ENCODE measurements around the gene PSMB5.

The PSMB5 gene

DNA sequence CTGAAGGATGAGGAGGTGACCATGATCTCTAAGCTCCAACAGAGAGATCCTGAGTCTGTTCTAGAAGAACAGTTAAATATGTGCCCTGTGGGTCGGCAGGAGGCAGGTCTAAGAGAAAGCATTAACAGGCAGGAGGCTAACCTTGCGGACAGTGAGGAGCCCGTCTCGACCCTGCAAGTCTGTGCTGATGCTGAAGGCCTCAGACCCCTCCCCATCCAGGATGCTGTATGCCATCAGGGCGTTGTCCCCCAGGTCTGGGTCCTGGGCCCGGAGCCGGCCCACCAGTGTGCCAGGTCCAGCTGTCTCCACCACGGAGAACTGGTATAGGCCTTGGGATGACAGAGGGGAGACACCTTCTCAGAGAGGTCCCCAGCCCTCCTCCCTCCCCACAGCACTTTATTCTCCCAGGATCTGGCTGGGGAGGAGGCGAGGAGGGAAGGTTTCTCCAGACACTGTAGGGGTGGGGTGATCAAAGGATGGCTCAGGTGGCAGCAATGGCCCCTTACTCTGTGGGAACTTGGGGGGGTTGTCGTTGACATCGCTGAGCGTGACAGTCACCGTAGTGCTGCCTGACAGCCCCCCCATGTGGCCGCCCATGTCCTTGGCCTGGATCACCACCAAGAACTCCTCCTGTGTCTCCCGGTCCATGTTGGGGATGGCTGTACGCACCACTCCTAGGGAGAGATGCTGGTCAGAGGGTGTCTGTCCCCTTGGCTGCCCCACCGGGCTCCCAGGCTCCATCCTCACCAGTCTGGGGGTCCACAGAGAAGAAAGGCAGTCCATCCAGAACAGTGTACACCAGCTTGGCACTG is 19.5 kb upstream of the PSMB5 start:
- H3K4me2 ChIP-seq (ENCODE audit: low read length), result no peak overlapping the region
- peaks cover 6% of the 10 kb centered on the region for H3K79me2 ChIP-seq (ENCODE audit: control insufficient read depth, insufficient read depth, low read length, poor library complexity)
- no peak overlapping the region for H3K9ac ChIP-seq (ENCODE audit: low read length)
- no peak overlapping the region for H3K23ac ChIP-seq (ENCODE audit: low read length)
- WGBS (ENCODE audit: extremely low coverage, insufficient coverage, insufficient read length), result no CpG with 5 or more reads among the region's 17 CpGs
- no peak overlapping the region for H2AK5ac ChIP-seq (ENCODE audit: low read length)
- no peak overlapping the region for H3K4ac ChIP-seq (ENCODE audit: low read depth, low read length)
- no peak overlapping the region for H3K14ac ChIP-seq (ENCODE audit: low read length)
- H3K9me3 ChIP-seq (ENCODE audit: insufficient read depth, low read depth, low read length), result peaks cover 3% of the 10 kb centered on the region
- no peak overlapping the region for H3K18ac ChIP-seq (ENCODE audit: low read length)
- H3K27me3 ChIP-seq (ENCODE audit: insufficient read depth, low read length), result no peaks in the 10 kb centered on the region
- no peak for DNase-seq
- peaks cover 5 to 11% of the 10 kb centered on the region in 2 experiments for H3K4me1 ChIP-seq (ENCODE audit: control insufficient read depth in 1 of 2, insufficient read depth in 2 of 2, low read length in 2 of 2)
- no peak overlapping the region for H4K8ac ChIP-seq (ENCODE audit: low read depth, low read length)
- no peak overlapping the region for H2BK120ac ChIP-seq (ENCODE audit: insufficient read depth, low read length, poor library complexity)
- H2BK12ac ChIP-seq (ENCODE audit: low read length), result no peak overlapping the region
- no peak overlapping the region for H4K12ac ChIP-seq (ENCODE audit: low read depth, low read length)
- H3K79me1 ChIP-seq (ENCODE audit: low read length), result peaks cover 12% of the 10 kb centered on the region
- no peak overlapping the region for H3K27ac ChIP-seq (ENCODE audit: low read depth, low read length)
- H2BK5ac ChIP-seq (ENCODE audit: low read depth, low read length, poor library complexity), result no peak overlapping the region
- H3K4me3 ChIP-seq (ENCODE audit: low read depth, low read length), result no peak overlapping the region
- H3K36me3 ChIP-seq (ENCODE audit: control insufficient read depth in 1 of 2, insufficient read depth in 2 of 2, low read length in 2 of 2), result peaks cover 54 to 66% of the 10 kb centered on the region in 2 experiments
- H2AFZ ChIP-seq (ENCODE audit: insufficient read depth, low read length, poor library complexity), result no peak overlapping the region
- H4K91ac ChIP-seq (ENCODE audit: low read depth, low read length), result no peak overlapping the region

DNA sequence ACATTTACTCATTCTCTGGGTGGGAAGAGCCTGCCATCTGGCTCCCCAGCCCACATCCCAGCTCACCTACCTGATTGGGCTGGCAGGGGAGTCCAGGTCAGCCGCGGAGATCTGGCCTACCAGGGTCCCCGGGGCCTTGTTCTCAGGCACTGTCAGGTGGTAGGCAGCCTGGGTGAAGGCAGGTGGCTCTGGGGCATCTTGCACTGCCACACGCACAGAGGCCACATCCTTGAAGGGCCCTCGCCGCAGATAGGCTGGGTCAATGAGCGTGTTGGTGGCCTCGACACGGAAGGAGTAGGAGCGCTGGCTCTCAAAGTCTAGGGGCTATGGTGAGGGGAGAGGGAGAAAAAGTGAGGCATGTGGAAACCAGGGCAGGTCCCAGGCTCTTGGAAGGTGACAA is 18.7 kb upstream of the PSMB5 start:
- no peak overlapping the region for H3K4me2 ChIP-seq (ENCODE audit: low read length)
- H2BK5ac ChIP-seq (ENCODE audit: low read depth, low read length, poor library complexity), result no peak overlapping the region
- H3K36me3 ChIP-seq (ENCODE audit: control insufficient read depth in 1 of 2, insufficient read depth in 2 of 2, low read length in 2 of 2), result peaks cover 52 to 66% of the 10 kb centered on the region in 2 experiments
- H4K91ac ChIP-seq (ENCODE audit: low read depth, low read length), result no peak overlapping the region
- H3K27ac ChIP-seq (ENCODE audit: low read depth, low read length), result no peak overlapping the region
- H3K23ac ChIP-seq (ENCODE audit: low read length), result no peak overlapping the region
- H2BK120ac ChIP-seq (ENCODE audit: insufficient read depth, low read length, poor library complexity), result no peak overlapping the region
- H3K4me1 ChIP-seq (ENCODE audit: control insufficient read depth in 1 of 2, insufficient read depth in 2 of 2, low read length in 2 of 2), result peaks cover 5 to 11% of the 10 kb centered on the region in 2 experiments
- no CpG with 5 or more reads among the region's 10 CpGs for WGBS (ENCODE audit: extremely low coverage, insufficient coverage, insufficient read length)
- H3K79me1 ChIP-seq (ENCODE audit: low read length), result peaks cover 12% of the 10 kb centered on the region
- H2AFZ ChIP-seq (ENCODE audit: insufficient read depth, low read length, poor library complexity), result no peak overlapping the region
- H3K4me3 ChIP-seq (ENCODE audit: low read depth, low read length), result no peak overlapping the region
- no peaks in the 10 kb centered on the region for H3K27me3 ChIP-seq (ENCODE audit: insufficient read depth, low read length)
- no peak overlapping the region for H3K4ac ChIP-seq (ENCODE audit: low read depth, low read length)
- H3K14ac ChIP-seq (ENCODE audit: low read length), result no peak overlapping the region
- H2AK5ac ChIP-seq (ENCODE audit: low read length), result no peak overlapping the region
- H3K9me3 ChIP-seq (ENCODE audit: insufficient read depth, low read depth, low read length), result peaks cover 3% of the 10 kb centered on the region
- peaks cover 6% of the 10 kb centered on the region for H3K79me2 ChIP-seq (ENCODE audit: control insufficient read depth, insufficient read depth, low read length, poor library complexity)
- no peak overlapping the region for H2BK12ac ChIP-seq (ENCODE audit: low read length)
- H4K12ac ChIP-seq (ENCODE audit: low read depth, low read length), result no peak overlapping the region
- no peak for DNase-seq
- no peak overlapping the region for H3K9ac ChIP-seq (ENCODE audit: low read length)
- H3K18ac ChIP-seq (ENCODE audit: low read length), result no peak overlapping the region
- H4K8ac ChIP-seq (ENCODE audit: low read depth, low read length), result no peak overlapping the region

DNA sequence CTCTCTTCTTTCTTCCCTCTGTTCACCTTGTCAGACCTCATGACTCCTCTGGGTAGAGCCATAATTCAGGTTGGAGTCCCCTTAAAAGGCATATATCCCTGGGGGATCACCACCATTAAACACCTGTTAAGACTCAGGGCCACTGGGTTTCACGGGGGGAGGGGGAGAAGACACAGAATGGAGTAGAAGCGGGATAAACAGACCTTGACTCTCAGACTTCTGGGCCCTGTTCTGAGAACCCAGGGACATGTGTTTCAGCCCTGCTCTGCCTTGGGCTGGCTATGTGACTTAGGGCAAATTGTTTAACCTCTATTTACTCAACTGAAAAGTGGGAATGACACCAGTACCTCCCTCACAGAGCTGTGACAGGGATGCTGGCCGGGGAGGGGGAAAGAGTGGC is 18.0 kb upstream of the PSMB5 start:
- Histone ChIP-seq H3K4me2 (ENCODE audit: low read length) (no peak overlapping the region), H4K91ac (ENCODE audit: low read depth, low read length) (no peak overlapping the region), H3K23ac (ENCODE audit: low read length) (no peak overlapping the region), H3K14ac (ENCODE audit: low read length) (no peak overlapping the region), H3K79me2 (ENCODE audit: control insufficient read depth, insufficient read depth, low read length, poor library complexity) (peaks cover 4% of the 10 kb centered on the region), H3K27ac (ENCODE audit: low read depth, low read length) (no peak overlapping the region), H4K8ac (ENCODE audit: low read depth, low read length) (no peak overlapping the region), H3K9ac (ENCODE audit: low read length) (no peak overlapping the region), H3K9me3 (ENCODE audit: insufficient read depth, low read depth, low read length) (peaks cover 3% of the 10 kb centered on the region), H3K27me3 (ENCODE audit: insufficient read depth, low read length) (no peaks in the 10 kb centered on the region), H3K4me3 (ENCODE audit: low read depth, low read length) (no peak overlapping the region), H2BK5ac (ENCODE audit: low read depth, low read length, poor library complexity) (no peak overlapping the region), H2AK5ac (ENCODE audit: low read length) (no peak overlapping the region), H3K36me3 (ENCODE audit: control insufficient read depth in 1 of 2, insufficient read depth in 2 of 2, low read length in 2 of 2) (peaks cover 57 to 71% of the 10 kb centered on the region in 2 experiments), H3K79me1 (ENCODE audit: low read length) (peaks cover 10% of the 10 kb centered on the region), H2BK12ac (ENCODE audit: low read length) (no peak overlapping the region), H2BK120ac (ENCODE audit: insufficient read depth, low read length, poor library complexity) (no peak overlapping the region), H2AFZ (ENCODE audit: insufficient read depth, low read length, poor library complexity) (no peak overlapping the region), H4K12ac (ENCODE audit: low read depth, low read length) (no peak overlapping the region), H3K4ac (ENCODE audit: low read depth, low read length) (no peak overlapping the region), H3K18ac (ENCODE audit: low read length) (no peak overlapping the region), H3K4me1 (ENCODE audit: control insufficient read depth in 1 of 2, insufficient read depth in 2 of 2, low read length in 2 of 2) (peaks cover 3 to 10% of the 10 kb centered on the region in 2 experiments)
- no peak for DNase-seq
- no CpG with 5 or more reads among the region's 3 CpGs for WGBS (ENCODE audit: extremely low coverage, insufficient coverage, insufficient read length)

DNA sequence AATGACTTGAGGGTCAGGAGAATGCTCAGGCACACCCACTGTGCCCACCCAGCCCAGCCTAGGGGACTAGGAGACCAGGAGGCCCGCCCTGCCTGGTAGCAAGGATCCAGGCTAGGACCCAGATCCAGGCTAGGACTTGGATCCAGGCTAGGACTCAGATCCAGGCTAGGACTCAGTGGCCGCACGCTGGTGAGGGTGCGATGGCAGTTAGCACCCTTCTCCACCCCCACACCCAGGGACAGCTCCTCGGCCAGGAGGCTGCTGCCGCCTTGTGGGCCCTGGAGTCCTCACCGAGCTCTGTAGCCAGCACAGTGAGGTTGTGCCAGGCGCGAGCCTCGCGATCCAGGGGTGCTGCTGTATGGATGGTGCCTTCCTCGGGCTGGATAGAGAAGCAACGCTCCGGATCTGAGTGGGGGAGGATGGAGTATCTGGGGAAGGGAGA is 17.5 kb upstream of the PSMB5 start:
- Histone ChIP-seq H4K8ac (ENCODE audit: low read depth, low read length) (no peak overlapping the region), H3K9ac (ENCODE audit: low read length) (no peak overlapping the region), H4K12ac (ENCODE audit: low read depth, low read length) (no peak overlapping the region), H3K27ac (ENCODE audit: low read depth, low read length) (no peak overlapping the region), H3K79me1 (ENCODE audit: low read length) (peaks cover 8% of the 10 kb centered on the region), H3K14ac (ENCODE audit: low read length) (no peak overlapping the region), H2BK5ac (ENCODE audit: low read depth, low read length, poor library complexity) (no peak overlapping the region), H3K79me2 (ENCODE audit: control insufficient read depth, insufficient read depth, low read length, poor library complexity) (peaks cover 3% of the 10 kb centered on the region), H3K27me3 (ENCODE audit: insufficient read depth, low read length) (no peaks in the 10 kb centered on the region), H2BK120ac (ENCODE audit: insufficient read depth, low read length, poor library complexity) (no peak overlapping the region), H3K4me2 (ENCODE audit: low read length) (no peak overlapping the region), H2AK5ac (ENCODE audit: low read length) (no peak overlapping the region), H3K18ac (ENCODE audit: low read length) (no peak overlapping the region), H2AFZ (ENCODE audit: insufficient read depth, low read length, poor library complexity) (no peak overlapping the region), H3K36me3 (ENCODE audit: control insufficient read depth in 1 of 2, insufficient read depth in 2 of 2, low read length in 2 of 2) (peaks cover 59 to 76% of the 10 kb centered on the region in 2 experiments), H3K4ac (ENCODE audit: low read depth, low read length) (no peak overlapping the region), H4K91ac (ENCODE audit: low read depth, low read length) (no peak overlapping the region), H3K9me3 (ENCODE audit: insufficient read depth, low read depth, low read length) (peaks cover 3% of the 10 kb centered on the region), H3K4me1 (ENCODE audit: control insufficient read depth in 1 of 2, insufficient read depth in 2 of 2, low read length in 2 of 2) (peaks cover 3 to 10% of the 10 kb centered on the region in 2 experiments), H3K4me3 (ENCODE audit: low read depth, low read length) (no peak overlapping the region), H3K23ac (ENCODE audit: low read length) (no peak overlapping the region), H2BK12ac (ENCODE audit: low read length) (no peak overlapping the region)
- WGBS (ENCODE audit: extremely low coverage, insufficient coverage, insufficient read length), result no CpG with 5 or more reads among the region's 14 CpGs
- DNase-seq, result no peak
